HG03039 (cell line): Measurements from ENCODE around the gene ELAC1.

Experiments
- ATAC-seq: cut with Tn5 transposase; IDR thresholded peaks from one replicate; pipeline ENCODE4 v1.9.1; 2021; ENCODE audit warnings: mild to moderate bottlenecking, moderate library complexity; ENCODE audit not compliant: unreplicated experiment

Gene ELAC1

DNA sequence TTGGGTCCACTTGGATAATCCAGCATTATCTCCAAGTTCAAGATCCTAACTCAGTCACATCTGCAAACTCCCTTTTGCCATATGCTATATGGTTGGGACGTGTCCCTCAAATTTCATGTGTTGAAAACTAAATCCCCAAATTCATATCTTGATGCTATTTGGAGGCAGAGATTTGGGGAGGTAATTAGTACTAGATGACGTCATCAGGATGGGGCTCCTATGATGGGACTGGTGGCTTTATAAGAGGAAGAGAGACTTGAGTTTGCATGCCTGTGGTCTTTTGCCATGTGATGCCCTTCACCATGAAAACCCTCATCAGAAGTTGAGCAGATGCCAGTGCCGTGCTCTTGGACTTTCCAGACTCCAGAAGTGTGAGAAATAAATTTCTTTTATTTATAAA, 45.4 kb downstream of the ELAC1 start:
- no peak for ATAC-seq

DNA sequence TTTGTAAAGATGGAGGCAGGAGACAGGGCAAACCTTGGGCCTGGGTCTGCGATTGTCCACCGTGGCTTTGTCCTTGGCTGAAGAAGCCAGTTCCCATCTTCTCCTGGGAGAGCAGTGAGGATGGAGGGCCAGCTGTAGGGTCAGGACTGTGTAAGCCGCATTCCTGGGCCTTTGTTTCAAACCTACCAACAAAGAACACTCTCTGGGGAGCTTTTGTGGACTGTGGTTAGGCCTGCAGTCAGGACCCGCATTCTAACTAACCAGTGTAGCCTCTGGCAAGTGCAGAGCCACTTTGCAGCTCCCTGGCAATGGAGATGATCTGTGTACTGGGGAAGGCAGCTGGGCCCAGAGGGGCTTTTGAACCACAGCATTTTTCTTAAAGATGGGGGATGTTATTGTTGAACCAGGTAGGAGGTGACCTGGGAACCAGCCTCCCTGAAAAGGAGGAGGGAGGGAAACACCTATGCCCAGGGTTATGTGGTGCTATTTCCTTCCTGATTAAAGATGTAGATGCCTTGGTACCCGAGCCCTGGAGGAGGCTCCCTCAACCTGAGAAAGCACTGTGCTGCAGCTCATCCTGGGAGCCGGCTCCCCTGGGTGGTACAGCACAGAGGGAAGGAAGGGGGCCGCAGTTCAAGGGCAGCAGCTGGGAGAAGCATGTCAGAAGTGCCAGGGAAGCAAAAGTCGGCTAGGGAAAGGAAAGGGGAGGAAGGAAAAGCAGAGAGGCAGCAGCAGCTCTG, 49.5 kb downstream of the ELAC1 start:
- ATAC-seq: no peak

DNA sequence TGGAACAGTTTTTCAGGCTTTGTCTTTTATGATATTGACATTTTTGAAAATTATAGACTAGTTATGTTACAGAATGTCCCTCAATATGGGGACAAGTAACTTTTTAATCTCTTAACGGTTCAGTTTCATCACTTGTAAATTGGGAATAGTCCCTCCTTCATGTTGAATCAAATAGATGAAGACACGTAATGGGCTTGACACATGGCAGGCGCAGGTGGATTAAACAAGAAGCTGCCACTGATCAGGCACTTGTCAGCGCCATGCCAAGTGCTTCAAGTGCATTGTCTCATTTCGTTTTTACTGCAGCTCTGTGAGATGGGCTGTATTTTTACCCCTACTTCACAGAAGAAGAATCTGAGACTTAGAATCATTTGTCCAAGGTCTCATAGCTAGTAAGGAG, 52.7 kb downstream of the ELAC1 start:
- ATAC-seq: no peak

DNA sequence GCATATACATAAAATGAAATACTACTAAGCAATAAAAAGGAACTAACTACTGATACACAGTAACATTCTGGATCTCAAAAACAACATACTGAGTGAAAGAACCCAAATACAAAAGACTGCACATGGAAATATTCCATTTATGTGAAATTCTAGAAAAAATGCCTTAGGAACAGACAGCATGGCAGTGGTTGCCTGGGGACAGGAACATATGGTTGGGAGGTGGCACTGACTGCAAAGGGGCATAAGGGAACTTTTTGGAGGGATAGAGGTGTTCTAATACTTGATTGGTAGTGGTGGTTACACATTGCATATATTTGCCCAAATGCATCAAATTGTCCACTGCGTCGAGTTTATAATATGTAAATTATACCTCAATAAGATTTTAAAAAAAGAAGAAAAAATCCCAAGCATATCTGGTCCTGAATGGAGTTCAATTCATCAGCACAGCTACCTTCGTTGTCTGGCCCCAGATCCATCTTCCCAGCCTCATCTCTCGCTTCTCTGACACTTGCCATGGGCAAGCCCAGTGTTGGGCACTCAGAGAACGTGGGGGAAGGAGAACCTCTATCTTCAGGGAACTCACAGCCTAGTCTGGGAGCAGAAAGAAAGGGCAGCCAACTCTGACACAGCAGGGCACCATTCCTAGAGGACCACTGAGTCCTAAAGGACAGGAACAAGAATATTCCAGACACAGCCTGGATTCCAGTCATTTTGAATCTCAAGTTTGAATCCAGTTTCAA, 53.6 kb downstream of the ELAC1 start:
- no peak for ATAC-seq

DNA sequence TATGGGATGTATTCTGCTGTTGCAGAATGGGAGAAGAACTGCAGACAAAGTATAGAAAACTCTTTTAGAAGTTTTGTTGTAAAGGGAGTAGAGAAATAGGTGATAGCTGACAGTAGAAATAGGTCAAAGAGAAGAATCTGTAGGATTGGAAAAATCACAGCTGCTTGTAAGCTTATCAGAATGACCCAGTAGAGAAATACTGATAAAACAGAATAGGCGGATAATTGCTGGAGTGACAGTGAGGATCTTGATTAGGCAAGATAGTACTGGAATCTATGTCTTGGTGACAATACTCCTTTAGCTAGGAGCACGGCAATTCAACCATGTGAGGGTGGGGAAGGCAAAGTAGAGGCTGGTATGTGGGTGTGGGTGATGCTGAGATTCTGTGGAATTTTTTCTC, 57.7 kb downstream of the ELAC1 start:
- ATAC-seq: no peak

DNA sequence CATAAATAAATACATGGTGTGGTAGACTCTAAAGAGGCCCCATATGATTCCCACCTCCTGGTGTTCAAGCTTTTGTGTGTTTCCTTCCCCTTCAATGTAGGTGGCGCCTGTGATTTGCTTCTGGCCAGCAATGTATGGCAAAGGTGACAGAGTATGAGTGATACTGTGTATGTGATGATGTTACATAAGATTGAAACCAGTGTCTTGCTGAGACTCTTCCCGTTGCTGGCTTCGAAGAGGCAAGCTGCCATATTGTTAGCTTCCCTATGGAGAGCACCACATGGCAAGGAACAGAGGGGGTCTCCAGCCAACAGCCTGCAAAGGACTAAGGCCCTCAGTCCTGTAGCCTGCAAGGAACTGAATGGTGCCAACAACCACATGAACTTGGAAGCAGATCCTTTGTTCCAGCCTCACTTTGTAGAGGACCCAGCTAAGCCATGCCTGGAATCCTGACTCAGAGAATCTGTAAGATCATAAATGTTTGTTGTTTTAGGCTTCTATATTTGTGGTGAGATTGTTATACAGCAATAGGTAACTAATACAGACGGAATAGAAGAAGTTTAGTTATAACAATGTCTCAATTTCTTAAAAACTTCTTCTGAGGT, 60.5 kb downstream of the ELAC1 start:
- ATAC-seq: no peak

DNA sequence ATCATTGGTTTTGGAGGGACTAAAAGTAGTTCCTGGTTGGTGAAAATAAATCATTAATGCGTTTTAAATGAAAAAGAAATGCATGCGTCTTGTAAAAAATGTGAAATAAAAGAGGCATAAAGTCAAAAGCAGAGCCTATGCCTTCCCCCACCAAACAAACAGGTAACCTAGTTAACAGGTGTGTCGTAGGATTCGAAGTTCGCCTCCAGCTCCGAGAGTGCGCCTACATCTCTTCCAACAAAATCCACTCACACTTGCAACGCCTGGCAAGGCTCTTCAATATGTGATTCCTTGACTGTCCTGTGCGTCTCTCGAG, 61.5 kb downstream of the ELAC1 start:
- ATAC-seq: peak; percentile 0

DNA sequence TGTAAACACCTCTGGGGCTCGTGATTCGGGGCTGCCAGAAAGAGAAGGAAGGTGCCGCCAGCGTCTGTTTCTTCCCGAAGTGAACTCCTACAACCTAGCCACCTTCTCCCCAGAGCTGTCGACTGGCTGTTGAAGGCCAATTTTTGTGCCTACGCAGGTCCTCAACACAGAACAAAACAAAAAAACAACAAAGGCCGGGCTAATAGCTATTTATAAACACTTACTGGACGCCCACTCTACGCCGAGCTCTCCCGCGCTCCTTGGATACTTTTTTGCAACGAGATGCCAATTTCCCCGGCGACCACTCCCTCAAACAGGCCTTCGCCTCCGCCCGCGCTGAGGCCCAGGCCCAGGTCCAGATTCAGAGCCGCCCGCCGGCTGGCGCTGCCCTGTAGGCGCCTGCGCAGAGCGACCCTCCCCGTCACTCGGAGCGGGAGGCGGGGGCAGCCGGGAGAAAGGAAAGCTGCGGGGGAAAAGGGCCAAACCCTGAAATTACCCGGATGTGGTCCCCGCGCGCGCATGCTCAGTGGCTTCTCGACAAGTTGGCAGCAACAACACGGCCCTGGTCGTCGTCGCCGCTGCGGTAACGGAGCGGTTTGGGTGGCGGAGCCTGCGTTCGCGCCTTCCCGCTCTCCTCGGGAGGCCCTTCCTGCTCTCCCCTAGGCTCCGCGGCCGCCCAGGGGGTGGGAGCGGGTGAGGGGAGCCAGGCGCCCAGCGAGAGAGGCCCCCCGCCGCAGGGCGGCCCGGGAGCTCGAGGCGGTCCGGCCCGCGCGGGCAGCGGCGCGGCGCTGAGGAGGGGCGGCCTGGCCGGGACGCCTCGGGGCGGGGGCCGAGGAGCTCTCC, 62.1 kb downstream of the ELAC1 start, which contains the start of gene SMAD4:
Gene SMAD4, plus strand, starts transcription at position 520 of the 843 bp plus-strand sequence. CDS start 16,834 bp downstream, outside the sequence.
- peak; percentile 70 for ATAC-seq

DNA sequence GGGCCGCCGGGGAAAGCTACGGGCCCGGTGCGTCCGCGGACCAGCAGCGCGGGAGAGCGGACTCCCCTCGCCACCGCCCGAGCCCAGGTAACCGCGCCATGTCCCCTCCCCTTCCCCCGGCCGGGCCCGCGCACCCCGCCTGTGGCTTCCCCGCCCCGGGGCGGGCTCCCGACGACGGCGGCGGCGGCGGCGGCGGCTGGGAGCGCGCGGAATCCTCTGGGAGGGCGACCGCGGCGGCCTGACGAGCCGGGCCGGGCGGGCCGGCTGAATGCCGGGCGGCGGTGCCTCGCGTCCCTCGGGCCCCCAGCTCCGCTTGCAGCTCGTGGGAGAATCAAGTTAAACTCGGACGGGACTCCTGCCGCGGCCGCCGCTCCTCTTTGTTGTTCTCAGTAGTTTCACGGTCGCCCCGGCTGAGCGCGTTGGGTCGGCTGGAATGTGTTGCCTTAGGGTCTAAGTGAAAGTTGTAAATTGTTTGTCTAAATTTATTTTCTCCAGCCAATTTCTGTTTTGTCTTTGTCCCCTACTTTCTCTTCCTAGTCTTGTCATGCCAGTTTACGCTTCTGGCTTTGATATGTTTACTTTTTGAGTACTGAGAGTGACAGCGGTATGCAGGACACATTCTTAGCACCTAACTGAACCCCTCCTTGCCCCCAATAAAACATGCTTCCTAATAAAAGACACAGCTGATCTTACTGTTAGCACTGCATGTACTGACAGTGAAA, 62.9 kb downstream of the ELAC1 start:
- ATAC-seq: peak; percentile 67

DNA sequence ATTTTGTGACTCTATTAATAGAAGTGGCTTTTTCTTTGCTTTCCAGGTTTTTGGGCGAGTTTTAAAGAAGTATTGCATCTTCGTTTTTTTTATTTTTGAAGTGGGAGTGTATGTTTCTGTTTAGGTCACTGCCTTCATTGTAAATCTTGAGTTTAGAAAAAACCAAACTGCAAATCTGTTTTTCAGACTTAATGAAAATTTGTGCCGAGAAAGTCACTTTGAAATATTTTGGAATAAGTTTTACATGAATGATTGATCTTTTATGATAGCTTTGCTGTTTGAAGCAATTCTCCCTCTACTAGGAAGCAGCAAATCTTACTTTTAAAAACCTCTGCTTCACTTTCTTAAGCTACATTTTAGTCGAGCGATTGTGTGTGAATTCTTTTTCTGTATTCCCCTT, 64.4 kb downstream of the ELAC1 start:
- ATAC-seq: no peak

DNA sequence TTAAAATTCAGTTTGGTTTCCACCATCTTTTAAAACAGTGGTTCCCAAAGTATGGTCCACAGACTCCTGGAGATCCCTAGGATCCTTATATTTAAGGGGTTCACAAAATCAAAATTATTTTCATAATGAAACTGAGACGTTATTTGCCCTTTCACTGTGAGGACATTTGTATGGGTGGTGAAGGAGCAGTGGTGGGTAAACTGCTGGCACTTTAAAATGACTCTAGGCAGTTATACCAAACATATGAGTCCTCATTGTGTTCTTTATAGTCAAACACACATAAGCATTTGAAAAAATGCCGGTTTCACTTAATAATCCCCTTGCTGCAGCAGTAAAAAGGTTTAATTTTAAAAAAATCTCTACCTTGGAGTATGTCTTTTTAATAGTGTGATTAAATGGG, 69.4 kb downstream of the ELAC1 start:
- no peak for ATAC-seq
